Spinal cord (tissue), 10 donors: ENCODE measurements around the gene LAMP2. TPM values are rescaled to one million over a fixed set of nuclear protein-coding genes. Genes with fewer than 3 reads are reported as not detected.

Source experiments
- DNase-seq, 6 donors: peaks; one replicate each; pipeline versions ENCODE4 v3.0.0 to v3.0.0-alpha.2; 2013 to 2015; ENCODE audit warnings: low spot score in 6 of 6, low read depth in 4 of 6
- H3K27ac ChIP-seq: one replicate; pipeline ENCODE4 v1.5.1; 2013; ENCODE audit warnings: low read depth, low read length, control low read depth
- H3K27me3 ChIP-seq: one replicate; pipeline ENCODE4 v1.6.1; 2013; ENCODE audit warnings: low read length; ENCODE audit not compliant: control insufficient read depth, insufficient read depth
- H3K36me3 ChIP-seq: one replicate; pipeline ENCODE4 v1.6.1; 2013; ENCODE audit warnings: low read length; ENCODE audit not compliant: control insufficient read depth, insufficient read depth
- H3K4me1 ChIP-seq: one replicate; pipeline ENCODE4 v1.6.1; 2013; ENCODE audit warnings: low read length; ENCODE audit not compliant: control insufficient read depth, insufficient read depth
- H3K4me3 ChIP-seq: one replicate; pipeline ENCODE4 v1.5.1; 2013; ENCODE audit warnings: low read depth, low read length, control low read depth
- H3K9me3 ChIP-seq: one replicate; pipeline ENCODE4 v1.6.1; 2013; ENCODE audit warnings: low read length; ENCODE audit not compliant: control insufficient read depth, insufficient read depth
- whole genome bisulfite sequencing: methylation state at CpG from one replicate; pipeline ENCODE4 v1.1.5; 2013; ENCODE audit warnings: missing lambda C conversion rate; ENCODE audit not compliant: insufficient coverage; 5-methylcytosine and 5-hydroxymethylcytosine counted together
- polyA plus RNA-seq, 2 donors: library from polyadenylated mRNA; unstranded; fragments of 120-200 nt; gene quantifications; one replicate each; pipeline ENCODE4 v1.2.1, GENCODE V29; 2013; ENCODE audit not compliant: insufficient read length in 2 of 2
- total RNA-seq, 2 donors: library from RNA; depleted of rRNA in 1 of 2; stranded (reverse); fragments of 120-200 nt in 1 of 2; fragments of >200 nt in 1 of 2; gene quantifications; one replicate each; pipeline versions ENCODE4 v1.2.3 to v1.2.4, GENCODE V29; 2013 to 2014
- donor health status: healthy.

Gene LAMP2
- total and polyA plus RNA-seq, 4 donors, result 71.6 to 155 (median 107) TPM

DNA sequence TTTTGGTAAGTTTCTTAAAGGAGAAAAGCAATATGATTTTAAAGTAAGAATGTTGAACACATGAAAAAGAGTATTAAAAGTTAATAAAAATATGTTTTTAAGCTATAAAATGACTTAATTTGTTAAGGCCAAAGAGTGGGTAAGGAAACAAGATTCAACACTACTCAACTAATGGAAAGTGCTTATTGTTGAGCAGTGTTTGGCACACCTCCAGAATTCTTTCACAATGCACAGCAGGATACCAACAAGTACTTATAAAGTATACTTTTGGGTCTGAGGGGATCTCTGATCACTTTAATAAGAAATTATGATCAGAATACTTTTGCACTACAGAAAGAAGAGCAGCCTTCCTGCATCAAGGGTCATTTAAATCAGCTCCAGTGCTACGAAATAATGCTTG lies 5.9 kb downstream of the LAMP2 start:
- H3K36me3 ChIP-seq, result no peaks in the 10 kb centered on the region
- no peaks in the 10 kb centered on the region for H3K27me3 ChIP-seq
- DNase-seq, result peak in 2 of 6 donors; percentile 19 to 23
- no peak overlapping the region for H3K4me3 ChIP-seq
- no CpG with 5 or more reads among the region's 1 CpG for WGBS
- H3K9me3 ChIP-seq, result no peaks in the 10 kb centered on the region
- no peak overlapping the region for H3K27ac ChIP-seq
- no peaks in the 10 kb centered on the region for H3K4me1 ChIP-seq

DNA sequence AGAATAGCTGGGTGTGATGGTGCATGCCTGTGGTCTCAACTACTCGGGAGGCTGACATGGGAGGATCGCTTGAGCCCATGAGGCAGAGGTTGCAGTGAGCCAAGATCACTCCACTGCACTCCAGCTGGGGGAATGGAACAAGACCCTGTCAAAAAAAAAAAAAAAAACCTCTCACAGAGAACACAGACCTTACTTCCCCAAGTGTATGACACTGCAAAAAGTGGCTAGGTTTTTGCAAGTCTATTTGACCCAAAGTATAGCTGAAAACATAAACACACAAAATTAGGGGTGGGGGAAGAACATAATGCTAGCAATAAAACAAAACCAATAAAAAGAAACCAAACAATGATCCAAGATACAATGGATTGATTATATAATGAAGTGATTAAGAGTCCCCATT lies 6.7 kb downstream of the LAMP2 start:
- H3K27me3 ChIP-seq, result no peaks in the 10 kb centered on the region
- WGBS, result 77% methylated on average over 2 of the region's 2 CpGs
- no peaks in the 10 kb centered on the region for H3K4me1 ChIP-seq
- H3K4me3 ChIP-seq, result no peak overlapping the region
- no peak for DNase-seq
- no peaks in the 10 kb centered on the region for H3K36me3 ChIP-seq
- H3K27ac ChIP-seq, result no peak overlapping the region
- H3K9me3 ChIP-seq, result no peaks in the 10 kb centered on the region

DNA sequence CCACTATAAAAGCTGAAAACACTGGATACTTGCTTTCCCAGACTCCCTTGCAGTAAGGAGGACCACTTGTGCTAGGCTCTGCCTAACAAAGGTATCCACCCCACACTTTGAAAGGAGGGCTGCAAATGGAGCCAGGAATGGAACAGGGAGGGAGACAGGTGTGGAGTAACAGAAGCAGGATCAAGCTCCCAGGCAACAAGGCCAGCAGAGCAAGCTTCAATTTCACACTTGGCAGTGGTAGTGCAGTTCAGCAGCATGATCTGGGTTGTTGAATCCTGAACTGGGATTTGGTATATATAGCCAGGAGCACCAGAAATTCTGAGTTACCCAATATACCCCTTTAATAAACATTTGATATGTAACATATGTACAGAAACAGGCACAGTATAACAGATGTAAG lies 9.8 kb downstream of the LAMP2 start:
- DNase-seq, result no peak

DNA sequence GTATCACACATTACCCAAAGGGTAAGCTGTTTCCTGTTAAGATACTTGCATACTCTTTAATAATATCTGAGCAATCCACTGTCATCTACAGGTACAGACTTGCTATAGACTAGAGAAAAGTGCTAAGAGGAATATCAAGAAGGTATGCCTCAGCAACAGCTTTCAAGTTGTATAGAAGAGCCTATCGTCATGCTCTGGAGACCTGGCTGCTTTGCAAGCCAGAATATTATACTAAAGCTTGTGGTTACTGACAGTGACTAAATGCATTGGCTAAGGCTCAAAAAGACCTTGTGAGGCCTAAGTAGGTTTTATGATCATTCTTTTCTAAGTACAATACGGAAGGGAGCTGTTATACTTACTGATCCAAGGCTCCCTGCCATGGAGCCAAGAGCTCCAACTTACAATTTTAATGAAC lies 11.3 kb downstream of the LAMP2 start:
- no peaks in the 10 kb centered on the region for H3K36me3 ChIP-seq
- DNase-seq, result peak in 1 of 6 donors; percentile 37
- no peak overlapping the region for H3K4me3 ChIP-seq
- 18% methylated on average over 1 of the region's 2 CpGs for WGBS
- H3K4me1 ChIP-seq, result no peaks in the 10 kb centered on the region
- no peaks in the 10 kb centered on the region for H3K9me3 ChIP-seq
- H3K27ac ChIP-seq, result no peak overlapping the region
- H3K27me3 ChIP-seq, result no peaks in the 10 kb centered on the region

More for the DNA sequence above, 9.8 kb downstream of the LAMP2 start:
- Histone ChIP-seq H3K27me3 (no peaks in the 10 kb centered on the region), H3K36me3 (no peaks in the 10 kb centered on the region), H3K27ac (no peak overlapping the region), H3K4me3 (no peak overlapping the region), H3K9me3 (no peaks in the 10 kb centered on the region), H3K4me1 (no peaks in the 10 kb centered on the region)

DNA sequence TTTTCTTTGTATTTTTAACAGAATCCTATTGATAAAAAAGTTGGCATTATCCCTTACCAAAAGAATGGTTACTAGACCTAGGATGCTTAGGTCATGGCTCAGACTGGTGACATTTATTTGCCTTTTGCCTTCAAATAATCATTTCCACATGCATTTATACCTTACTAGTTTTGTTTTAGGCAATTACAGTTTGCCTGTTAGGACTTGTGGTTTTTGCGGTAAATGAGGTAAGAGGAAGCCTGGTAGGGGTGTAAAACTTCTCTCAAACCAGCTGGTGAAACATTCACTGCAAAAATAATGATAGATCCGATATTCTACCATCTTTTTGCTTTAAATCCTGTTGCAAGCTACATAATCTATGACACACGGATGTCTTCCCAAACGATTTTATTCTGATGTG lies 12.1 kb downstream of the LAMP2 start:
- no CpG with 5 or more reads among the region's 4 CpGs for WGBS
- H3K27ac ChIP-seq, result no peak overlapping the region
- no peaks in the 10 kb centered on the region for H3K27me3 ChIP-seq
- no peaks in the 10 kb centered on the region for H3K9me3 ChIP-seq
- no peak for DNase-seq
- H3K36me3 ChIP-seq, result no peaks in the 10 kb centered on the region
- no peaks in the 10 kb centered on the region for H3K4me1 ChIP-seq
- no peak overlapping the region for H3K4me3 ChIP-seq

DNA sequence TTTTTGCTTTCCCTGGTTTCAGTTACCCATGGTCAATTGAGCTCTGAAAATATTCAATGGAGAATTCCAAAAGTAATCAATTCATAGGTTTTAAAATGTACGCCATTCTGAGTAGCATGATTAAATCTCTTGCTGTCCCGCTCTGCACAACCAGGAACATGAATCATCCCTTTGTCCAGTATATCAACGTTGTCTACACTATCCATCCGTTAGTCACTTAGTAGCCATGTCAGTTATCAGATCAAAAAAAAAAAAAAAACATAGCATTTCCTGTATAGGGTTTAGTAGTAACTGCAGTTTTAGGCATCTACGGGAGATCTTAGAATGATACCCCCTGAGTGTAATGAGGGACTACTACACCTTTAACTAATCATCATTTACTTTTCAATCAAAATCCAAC lies 15.1 kb downstream of the LAMP2 start:
- Histone ChIP-seq H3K4me1 (no peaks in the 10 kb centered on the region), H3K27me3 (no peaks in the 10 kb centered on the region), H3K27ac (no peak overlapping the region), H3K9me3 (no peaks in the 10 kb centered on the region), H3K36me3 (no peaks in the 10 kb centered on the region), H3K4me3 (no peak overlapping the region)
- no peak for DNase-seq
- WGBS, result 76% methylated on average over 2 of the region's 5 CpGs

DNA sequence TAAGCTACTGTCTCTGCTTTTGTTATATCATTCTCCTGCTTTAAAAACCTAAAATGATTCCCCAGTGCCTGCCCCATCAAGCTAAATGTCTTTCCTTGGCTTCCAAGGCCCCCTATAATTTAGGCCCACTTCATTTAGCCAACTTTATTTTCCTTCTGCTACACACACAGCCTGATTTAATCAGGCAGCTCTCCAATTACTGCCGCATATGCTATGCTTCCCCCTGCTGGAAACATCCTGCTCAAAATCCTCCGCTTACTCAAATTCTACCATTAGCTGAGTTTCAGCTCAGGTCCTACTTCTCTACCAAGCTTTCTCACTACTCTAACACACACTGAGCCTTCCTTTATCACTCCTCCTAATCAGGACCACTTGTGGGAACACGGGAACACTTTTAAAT lies 17.0 kb downstream of the LAMP2 start:
- H3K27ac ChIP-seq, result no peak overlapping the region
- WGBS, result 20% methylated on average over 2 of the region's 3 CpGs
- H3K36me3 ChIP-seq, result peaks cover 4% of the 10 kb centered on the region
- DNase-seq, result peak in 4 of 6 donors; percentile 22 to 86 (median 56)
- no peaks in the 10 kb centered on the region for H3K9me3 ChIP-seq
- no peaks in the 10 kb centered on the region for H3K27me3 ChIP-seq
- H3K4me1 ChIP-seq, result no peaks in the 10 kb centered on the region
- no peak overlapping the region for H3K4me3 ChIP-seq

DNA sequence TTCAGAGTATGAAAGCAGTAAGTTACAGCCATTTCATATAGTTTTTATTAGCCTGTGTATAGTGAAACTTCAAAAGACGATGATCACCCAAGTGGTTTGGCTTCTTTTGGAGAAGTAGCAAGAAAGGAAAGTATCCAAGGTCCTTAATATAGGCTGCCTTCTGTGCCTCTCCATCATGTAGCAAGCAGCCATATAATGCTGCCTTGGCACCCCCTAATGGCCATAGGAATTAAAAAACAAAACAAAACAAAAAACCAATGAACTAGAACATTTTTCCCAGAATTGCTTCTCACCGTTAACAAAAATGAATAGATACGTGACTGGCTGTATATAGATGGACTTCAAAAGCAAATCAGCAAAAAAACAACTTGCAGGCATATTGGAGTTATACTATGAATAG lies 18.9 kb downstream of the LAMP2 start:
- H3K27ac ChIP-seq, result no peak overlapping the region
- H3K4me3 ChIP-seq, result no peak overlapping the region
- no peaks in the 10 kb centered on the region for H3K4me1 ChIP-seq
- H3K36me3 ChIP-seq, result peaks cover 6% of the 10 kb centered on the region
- H3K9me3 ChIP-seq, result no peaks in the 10 kb centered on the region
- WGBS, result no CpG with 5 or more reads among the region's 3 CpGs
- peak in 2 of 6 donors; percentile 53 to 72 for DNase-seq
- H3K27me3 ChIP-seq, result no peaks in the 10 kb centered on the region

DNA sequence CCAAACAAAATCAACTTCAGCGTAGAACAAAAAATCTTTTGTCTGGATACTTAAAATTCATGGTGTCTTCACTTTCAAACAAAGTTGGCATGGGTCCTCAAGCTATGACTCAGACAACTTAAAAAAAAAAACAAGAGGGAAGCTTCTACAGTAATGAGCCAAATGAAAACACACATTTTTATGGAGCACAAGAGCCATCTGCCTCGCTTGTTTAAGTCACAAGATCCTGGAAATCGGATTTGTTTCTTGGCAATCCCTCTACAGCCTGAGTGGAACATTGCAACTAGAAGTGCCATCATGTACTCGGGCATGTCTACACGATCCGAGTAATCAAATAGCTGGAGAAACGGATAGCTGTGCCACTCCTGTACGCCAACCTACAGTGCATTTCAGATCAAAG lies 22.6 kb downstream of the LAMP2 start:
- H3K27me3 ChIP-seq, result no peaks in the 10 kb centered on the region
- H3K4me3 ChIP-seq, result no peak overlapping the region
- H3K4me1 ChIP-seq, result no peaks in the 10 kb centered on the region
- WGBS, result 26% methylated on average over 5 of the region's 8 CpGs
- peak in 2 of 6 donors; percentile 15 to 85 for DNase-seq
- peaks cover 9% of the 10 kb centered on the region for H3K36me3 ChIP-seq
- H3K9me3 ChIP-seq, result no peaks in the 10 kb centered on the region
- no peak overlapping the region for H3K27ac ChIP-seq

DNA sequence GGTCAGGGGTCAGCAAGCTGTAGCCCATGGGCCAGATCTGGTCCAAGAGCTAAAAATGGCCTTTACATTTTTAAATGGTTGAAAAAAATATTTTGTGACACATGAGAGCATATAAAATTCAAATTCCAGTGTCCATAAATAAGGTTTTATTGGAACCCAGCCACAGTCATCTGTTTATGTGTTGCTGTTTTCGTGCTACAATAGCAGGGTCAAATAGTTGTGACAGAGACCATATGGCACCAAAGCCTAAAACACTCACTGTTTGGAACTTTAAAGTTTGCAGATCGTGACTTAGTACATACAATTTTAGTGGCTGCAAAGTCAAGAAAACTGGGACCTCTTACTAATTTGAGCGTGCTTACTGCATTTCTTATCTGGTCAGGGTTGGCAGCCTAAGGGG lies 29.2 kb downstream of the LAMP2 start:
- WGBS, result 71% methylated on average over 1 of the region's 3 CpGs
- no peak overlapping the region for H3K27ac ChIP-seq
- no peaks in the 10 kb centered on the region for H3K4me1 ChIP-seq
- H3K4me3 ChIP-seq, result no peak overlapping the region
- H3K27me3 ChIP-seq, result no peaks in the 10 kb centered on the region
- H3K9me3 ChIP-seq, result no peaks in the 10 kb centered on the region
- no peak for DNase-seq
- peaks cover 3% of the 10 kb centered on the region for H3K36me3 ChIP-seq
